ENCODE data around the gene MAD1L1.

The MAD1L1 gene

DNA sequence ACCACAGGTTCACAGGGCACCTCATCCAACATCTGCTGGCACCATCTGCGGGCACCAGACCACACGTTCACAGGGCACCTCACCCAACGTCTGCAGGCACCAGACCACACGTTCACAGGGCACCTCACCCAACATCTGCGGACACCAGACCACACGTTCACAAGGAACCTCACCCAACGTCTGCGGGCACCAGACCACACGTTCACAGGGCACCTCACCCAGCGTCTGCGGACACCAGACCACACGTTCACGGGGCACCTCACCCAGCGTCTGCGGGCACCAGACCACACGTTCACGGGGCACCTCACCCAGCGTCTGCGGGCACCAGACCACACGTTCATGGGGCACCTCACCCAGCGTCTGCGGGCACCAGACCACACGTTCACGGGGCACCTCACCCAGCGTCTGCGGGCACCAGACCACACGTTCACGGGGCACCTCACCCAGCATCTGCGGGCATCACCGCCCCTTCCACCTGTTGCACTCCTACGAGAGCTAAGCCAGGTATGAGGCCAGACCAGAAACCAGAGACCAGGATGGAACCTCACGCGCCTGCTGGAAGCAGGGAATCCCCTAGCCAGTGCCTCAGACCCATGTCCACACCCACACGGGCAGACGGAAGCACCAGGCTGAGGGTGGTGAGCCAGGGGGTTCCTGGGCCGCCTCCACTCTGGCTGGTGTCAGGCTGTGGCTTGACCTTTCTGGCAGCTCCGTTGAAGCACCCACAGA is 182.8 kb downstream of the MAD1L1 start:
- H3K9me3 ChIP-seq (ENCODE audit: control insufficient read depth, insufficient read depth, low read length), result no peaks in the 10 kb centered on the region
- H3K4me1 ChIP-seq (ENCODE audit: control insufficient read depth, low read length), result no peaks in the 10 kb centered on the region
- H3K27me3 ChIP-seq (ENCODE audit: control insufficient read depth, low read length), result no peaks in the 10 kb centered on the region
- H3F3A ChIP-seq (ENCODE audit: control insufficient read depth, insufficient read depth), result no peaks in the 10 kb centered on the region
- no peak overlapping the region for H3K4me3 ChIP-seq (ENCODE audit: low read length)
- H3K36me3 ChIP-seq (ENCODE audit: control insufficient read depth, low read length), result no peaks in the 10 kb centered on the region; the same call in 1 of the 2 replicates
- H3K4me2 ChIP-seq (ENCODE audit: low read length), result no peak overlapping the region
- H3K27ac ChIP-seq (ENCODE audit: low read depth, low read length), result no peak overlapping the region
- H3K9me2 ChIP-seq (replicated peaks; ENCODE audit: control insufficient read depth, low read length), result no peaks in the 10 kb centered on the region
- TF ChIP-seq EZH2phosphoT487 (IDR thresholded peaks at IDR 0.05; ENCODE audit: borderline replicate concordance, low read length), result no peak
- TF ChIP-seq, protein P1, sequence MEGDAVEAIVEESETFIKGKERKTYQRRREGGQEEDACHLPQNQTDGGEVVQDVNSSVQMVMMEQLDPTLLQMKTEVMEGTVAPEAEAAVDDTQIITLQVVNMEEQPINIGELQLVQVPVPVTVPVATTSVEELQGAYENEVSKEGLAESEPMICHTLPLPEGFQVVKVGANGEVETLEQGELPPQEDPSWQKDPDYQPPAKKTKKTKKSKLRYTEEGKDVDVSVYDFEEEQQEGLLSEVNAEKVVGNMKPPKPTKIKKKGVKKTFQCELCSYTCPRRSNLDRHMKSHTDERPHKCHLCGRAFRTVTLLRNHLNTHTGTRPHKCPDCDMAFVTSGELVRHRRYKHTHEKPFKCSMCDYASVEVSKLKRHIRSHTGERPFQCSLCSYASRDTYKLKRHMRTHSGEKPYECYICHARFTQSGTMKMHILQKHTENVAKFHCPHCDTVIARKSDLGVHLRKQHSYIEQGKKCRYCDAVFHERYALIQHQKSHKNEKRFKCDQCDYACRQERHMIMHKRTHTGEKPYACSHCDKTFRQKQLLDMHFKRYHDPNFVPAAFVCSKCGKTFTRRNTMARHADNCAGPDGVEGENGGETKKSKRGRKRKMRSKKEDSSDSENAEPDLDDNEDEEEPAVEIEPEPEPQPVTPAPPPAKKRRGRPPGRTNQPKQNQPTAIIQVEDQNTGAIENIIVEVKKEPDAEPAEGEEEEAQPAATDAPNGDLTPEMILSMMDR (IDR thresholded peaks at IDR 0.05; ENCODE audit: low read depth, low read length, poor library complexity, severe bottlenecking), result no peak
- no peaks in the 10 kb centered on the region for H4K20me1 ChIP-seq (ENCODE audit: control insufficient read depth, insufficient read depth, low read depth, low read length)
- H3K79me2 ChIP-seq (ENCODE audit: control insufficient read depth, low read length), result no peaks in the 10 kb centered on the region

DNA sequence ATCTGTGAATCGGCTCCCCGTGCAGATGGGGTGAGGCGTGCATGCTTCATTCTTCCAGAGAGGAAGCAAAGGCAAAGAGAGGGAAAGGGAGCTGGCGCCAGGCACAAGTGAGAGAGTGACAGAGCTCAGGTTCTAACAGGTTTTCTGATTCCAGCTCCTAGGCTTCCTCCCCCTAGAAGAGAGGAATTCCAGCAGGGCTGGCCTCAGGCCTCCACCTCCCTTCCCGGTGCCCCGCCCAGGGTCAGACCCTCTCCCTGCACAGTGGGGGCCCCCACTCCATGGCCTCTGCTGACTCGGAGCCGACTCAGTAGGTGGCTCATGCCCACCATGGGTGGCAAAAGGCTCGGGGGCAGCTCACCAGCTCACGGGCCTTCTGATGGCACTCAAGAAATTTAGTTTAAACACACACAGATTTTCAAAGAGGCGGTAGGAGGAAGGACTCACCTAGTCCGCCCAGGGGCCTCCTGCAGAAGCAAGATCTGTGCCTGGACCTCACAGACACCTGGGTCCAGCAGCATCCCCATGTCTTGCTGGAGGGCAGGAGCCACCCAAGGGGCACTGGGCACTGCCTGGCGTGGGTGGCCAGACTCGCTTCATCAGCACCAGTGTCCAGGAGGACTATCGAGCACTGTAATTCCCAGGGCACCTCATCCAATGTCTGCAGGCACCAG is 183.5 kb downstream of the MAD1L1 start:
- TF ChIP-seq, protein P1 (IDR thresholded peaks at IDR 0.05; ENCODE audit: low read depth, low read length, poor library complexity, severe bottlenecking), result no peak
- TF ChIP-seq EZH2phosphoT487 (IDR thresholded peaks at IDR 0.05; ENCODE audit: borderline replicate concordance, low read length), result no peak
- Histone ChIP-seq H3K4me3 (ENCODE audit: low read length) (no peak overlapping the region), H3K79me2 (ENCODE audit: control insufficient read depth, low read length) (no peaks in the 10 kb centered on the region), H3K36me3 (ENCODE audit: control insufficient read depth, low read length) (no peaks in the 10 kb centered on the region; the same call in 1 of the 2 replicates), H3K27ac (ENCODE audit: low read depth, low read length) (no peak overlapping the region), H3K9me3 (ENCODE audit: control insufficient read depth, insufficient read depth, low read length) (no peaks in the 10 kb centered on the region), H4K20me1 (ENCODE audit: control insufficient read depth, insufficient read depth, low read depth, low read length) (no peaks in the 10 kb centered on the region), H3K4me2 (ENCODE audit: low read length) (no peak overlapping the region), H3K27me3 (ENCODE audit: control insufficient read depth, low read length) (no peaks in the 10 kb centered on the region), H3K4me1 (ENCODE audit: control insufficient read depth, low read length) (no peaks in the 10 kb centered on the region), H3K9me2 (replicated peaks; ENCODE audit: control insufficient read depth, low read length) (no peaks in the 10 kb centered on the region), H3F3A (ENCODE audit: control insufficient read depth, insufficient read depth) (no peaks in the 10 kb centered on the region)

DNA sequence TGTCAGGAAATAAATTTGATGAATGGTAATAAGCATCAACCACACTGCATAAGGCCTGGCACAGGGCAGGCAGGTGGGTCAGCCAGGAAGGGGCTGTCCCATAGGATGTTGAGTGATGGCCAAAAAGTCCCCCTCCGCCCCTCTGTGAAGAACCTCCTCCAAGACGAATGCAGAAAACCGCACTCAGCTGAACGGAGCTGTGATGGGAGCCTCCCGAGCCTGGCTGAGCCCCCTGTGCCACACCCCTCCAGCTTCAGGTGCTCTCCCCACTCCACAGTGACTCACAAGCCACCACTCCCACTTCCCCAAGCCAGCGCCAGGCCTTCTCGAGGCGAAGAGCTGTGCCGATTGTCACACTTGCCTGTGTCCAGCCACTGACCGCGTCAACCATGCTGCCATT is 184.2 kb downstream of the MAD1L1 start:
- Histone ChIP-seq H3K27ac (ENCODE audit: low read depth, low read length) (no peak overlapping the region), H3K4me2 (ENCODE audit: low read length) (no peak overlapping the region), H3K27me3 (ENCODE audit: control insufficient read depth, low read length) (no peaks in the 10 kb centered on the region), H4K20me1 (ENCODE audit: control insufficient read depth, insufficient read depth, low read depth, low read length) (no peaks in the 10 kb centered on the region), H3K9me2 (replicated peaks; ENCODE audit: control insufficient read depth, low read length) (no peaks in the 10 kb centered on the region), H3K9me3 (ENCODE audit: control insufficient read depth, insufficient read depth, low read length) (no peaks in the 10 kb centered on the region), H3F3A (ENCODE audit: control insufficient read depth, insufficient read depth) (no peaks in the 10 kb centered on the region), H3K79me2 (ENCODE audit: control insufficient read depth, low read length) (no peaks in the 10 kb centered on the region), H3K4me3 (ENCODE audit: low read length) (no peak overlapping the region), H3K4me1 (ENCODE audit: control insufficient read depth, low read length) (no peaks in the 10 kb centered on the region), H3K36me3 (ENCODE audit: control insufficient read depth, low read length) (no peaks in the 10 kb centered on the region)
- TF ChIP-seq EZH2phosphoT487 (IDR thresholded peaks at IDR 0.05; ENCODE audit: borderline replicate concordance, low read length), result no peak
- TF ChIP-seq, protein P1 (IDR thresholded peaks at IDR 0.05; ENCODE audit: low read depth, low read length, poor library complexity, severe bottlenecking), result no peak
